H1 (cell line): ENCODE results near the gene GGT6.

Experiments
- EGR1 ChIP-seq: IDR thresholded peaks from 2 replicates; pipeline ENCODE4 v1.6.1; 2011; ENCODE audit warnings: low read depth, low read length, borderline replicate concordance
- HDAC2 ChIP-seq, 2 experiments: fragments of 300-600 bp in 1 of 2; sonication (generic) in 1 of 2; IDR thresholded peaks; 2 replicates each; pipeline ENCODE4 v1.6.1; 2011 to 2012; ENCODE audit warnings: low read depth in 2 of 2, low read length in 2 of 2, mild to moderate bottlenecking in 2 of 2, moderate library complexity in 2 of 2, borderline replicate concordance in 1 of 2, inconsistent platforms in 1 of 2
- POLR2AphosphoS5 ChIP-seq: IDR thresholded peaks from 2 replicates; pipeline ENCODE4 v1.6.1; 2011; ENCODE audit warnings: low read depth, low read length
- SIN3A ChIP-seq, 2 experiments: IDR thresholded peaks in 1 of 2; conservative IDR thresholded peaks in 1 of 2; 2 replicates each; pipeline ENCODE4 v1.6.1; 2011 to 2012; ENCODE audit warnings: low read length in 2 of 2, improper control_type of control experiment in 1 of 2, low read depth in 1 of 2, mild to moderate bottlenecking in 1 of 2
- SRF ChIP-seq: IDR thresholded peaks from 2 replicates; pipeline ENCODE4 v1.6.1; 2011; ENCODE audit warnings: mild to moderate bottlenecking, low read depth, low read length, moderate library complexity

GRCh38 chr17:4520060-4520893, 40.1 kb downstream of the GGT6 start:
- TF ChIP-seq POLR2AphosphoS5 = no peak
- no peak for TF ChIP-seq HDAC2 (IDR thresholded peaks at IDR 0.05; ENCODE audit: borderline replicate concordance in 1 of 2, low read depth in 2 of 2, low read length in 2 of 2)
- no peak for TF ChIP-seq SIN3A (conservative IDR thresholded peaks at IDR 0.05 in 1 of 2, IDR thresholded peaks at IDR 0.05 in 1 of 2; ENCODE audit: low read depth in 1 of 2, low read length in 2 of 2)
- TF ChIP-seq SRF = no peak
- no peak for TF ChIP-seq EGR1
